HL-60 (cell line): Measurements from ENCODE around the gene RAE1.
A peak's percentile ranks its signal among the peaks of the same experiment; 100 is the strongest.

Source experiments
- DNase-seq, 2 experiments: peaks; one replicate each; pipeline ENCODE4 v3.0.0-alpha.2; 2010 to 2020; ENCODE audit warnings: low read depth in 1 of 2, low spot score in 1 of 2
- H3K27ac ChIP-seq: fragments of 250-450 bp; sonication (Bioruptor Pico); replicated peaks from 2 replicates; pipeline ENCODE4 v1.5.1; 2020; ENCODE audit warnings: mild to moderate bottlenecking, moderate library complexity
- H3K27me3 ChIP-seq: fragments of 250-450 bp; sonication (Bioruptor Pico); 2 replicates; pipeline ENCODE4 v1.5.1; 2021; ENCODE audit warnings: mild to moderate bottlenecking, moderate library complexity; ENCODE audit not compliant: insufficient read depth, poor library complexity, severe bottlenecking
- H3K4me3 ChIP-seq: replicated peaks from 2 replicates; pipeline ENCODE4 v1.5.1; 2011; ENCODE audit warnings: mild to moderate bottlenecking, control low read depth, low read length; ENCODE audit not compliant: insufficient read depth
- GABPA ChIP-seq: IDR thresholded peaks from 2 replicates; pipeline ENCODE4 v1.6.1; 2012; ENCODE audit warnings: low read depth
- POLR2AphosphoS5 ChIP-seq: IDR thresholded peaks from 2 replicates; pipeline ENCODE4 v1.6.1; 2012; ENCODE audit warnings: low read depth
- SPI1 ChIP-seq: IDR thresholded peaks from 2 replicates; pipeline ENCODE4 v1.6.1; 2012; ENCODE audit warnings: low read depth, mild to moderate bottlenecking, borderline replicate concordance
- TF ChIP-seq, protein P1 (sequence below): IDR thresholded peaks from 2 replicates; pipeline ENCODE4 v1.6.1; 2012; ENCODE audit warnings: low read depth; ENCODE audit not compliant: insufficient replicate concordance
- TF ChIP-seq, protein P2 (sequence below): IDR thresholded peaks from one replicate; pipeline ENCODE4 v1.5.1; 2011; ENCODE audit warnings: low read length, control low read depth, inconsistent platforms; ENCODE audit not compliant: insufficient read depth

The RAE1 gene

GRCh38 chr20:57403216-57403615, 52.2 kb downstream of the RAE1 start:
- Histone ChIP-seq H3K27me3 (no peaks in the 10 kb centered on the region), H3K4me3 (no peak overlapping the region), H3K27ac (peak overlapping the region; percentile 54)
- DNase-seq, result peak in 1 of 2 experiments; percentile 86
- no peak for TF ChIP-seq SPI1
- TF ChIP-seq, protein P1, sequence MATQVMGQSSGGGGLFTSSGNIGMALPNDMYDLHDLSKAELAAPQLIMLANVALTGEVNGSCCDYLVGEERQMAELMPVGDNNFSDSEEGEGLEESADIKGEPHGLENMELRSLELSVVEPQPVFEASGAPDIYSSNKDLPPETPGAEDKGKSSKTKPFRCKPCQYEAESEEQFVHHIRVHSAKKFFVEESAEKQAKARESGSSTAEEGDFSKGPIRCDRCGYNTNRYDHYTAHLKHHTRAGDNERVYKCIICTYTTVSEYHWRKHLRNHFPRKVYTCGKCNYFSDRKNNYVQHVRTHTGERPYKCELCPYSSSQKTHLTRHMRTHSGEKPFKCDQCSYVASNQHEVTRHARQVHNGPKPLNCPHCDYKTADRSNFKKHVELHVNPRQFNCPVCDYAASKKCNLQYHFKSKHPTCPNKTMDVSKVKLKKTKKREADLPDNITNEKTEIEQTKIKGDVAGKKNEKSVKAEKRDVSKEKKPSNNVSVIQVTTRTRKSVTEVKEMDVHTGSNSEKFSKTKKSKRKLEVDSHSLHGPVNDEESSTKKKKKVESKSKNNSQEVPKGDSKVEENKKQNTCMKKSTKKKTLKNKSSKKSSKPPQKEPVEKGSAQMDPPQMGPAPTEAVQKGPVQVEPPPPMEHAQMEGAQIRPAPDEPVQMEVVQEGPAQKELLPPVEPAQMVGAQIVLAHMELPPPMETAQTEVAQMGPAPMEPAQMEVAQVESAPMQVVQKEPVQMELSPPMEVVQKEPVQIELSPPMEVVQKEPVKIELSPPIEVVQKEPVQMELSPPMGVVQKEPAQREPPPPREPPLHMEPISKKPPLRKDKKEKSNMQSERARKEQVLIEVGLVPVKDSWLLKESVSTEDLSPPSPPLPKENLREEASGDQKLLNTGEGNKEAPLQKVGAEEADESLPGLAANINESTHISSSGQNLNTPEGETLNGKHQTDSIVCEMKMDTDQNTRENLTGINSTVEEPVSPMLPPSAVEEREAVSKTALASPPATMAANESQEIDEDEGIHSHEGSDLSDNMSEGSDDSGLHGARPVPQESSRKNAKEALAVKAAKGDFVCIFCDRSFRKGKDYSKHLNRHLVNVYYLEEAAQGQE, result no peak
- TF ChIP-seq POLR2AphosphoS5, result no peak
- TF ChIP-seq GABPA, result no peak
- TF ChIP-seq, protein P2, sequence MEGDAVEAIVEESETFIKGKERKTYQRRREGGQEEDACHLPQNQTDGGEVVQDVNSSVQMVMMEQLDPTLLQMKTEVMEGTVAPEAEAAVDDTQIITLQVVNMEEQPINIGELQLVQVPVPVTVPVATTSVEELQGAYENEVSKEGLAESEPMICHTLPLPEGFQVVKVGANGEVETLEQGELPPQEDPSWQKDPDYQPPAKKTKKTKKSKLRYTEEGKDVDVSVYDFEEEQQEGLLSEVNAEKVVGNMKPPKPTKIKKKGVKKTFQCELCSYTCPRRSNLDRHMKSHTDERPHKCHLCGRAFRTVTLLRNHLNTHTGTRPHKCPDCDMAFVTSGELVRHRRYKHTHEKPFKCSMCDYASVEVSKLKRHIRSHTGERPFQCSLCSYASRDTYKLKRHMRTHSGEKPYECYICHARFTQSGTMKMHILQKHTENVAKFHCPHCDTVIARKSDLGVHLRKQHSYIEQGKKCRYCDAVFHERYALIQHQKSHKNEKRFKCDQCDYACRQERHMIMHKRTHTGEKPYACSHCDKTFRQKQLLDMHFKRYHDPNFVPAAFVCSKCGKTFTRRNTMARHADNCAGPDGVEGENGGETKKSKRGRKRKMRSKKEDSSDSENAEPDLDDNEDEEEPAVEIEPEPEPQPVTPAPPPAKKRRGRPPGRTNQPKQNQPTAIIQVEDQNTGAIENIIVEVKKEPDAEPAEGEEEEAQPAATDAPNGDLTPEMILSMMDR, result no peak

- TF ChIP-seq GABPA (no peak), SPI1 (no peak), POLR2AphosphoS5 (no peak)
- TF ChIP-seq, protein P2, result no peak
- TF ChIP-seq, protein P1, result no peak
- H3K4me3 ChIP-seq, result no peak overlapping the region
- DNase-seq, result no peak
- H3K27ac ChIP-seq, result no peak overlapping the region
- H3K27me3 ChIP-seq, result no peaks in the 10 kb centered on the region
Observed at GRCh38 chr20:57404006-57404405, 53.0 kb downstream of the RAE1 start.

GRCh38 chr20:57404419-57405072, 53.5 kb downstream of the RAE1 start:
- Histone ChIP-seq H3K27me3 (no peaks in the 10 kb centered on the region), H3K27ac (no peak overlapping the region), H3K4me3 (no peak overlapping the region)
- no peak for DNase-seq
- TF ChIP-seq SPI1, result no peak
- TF ChIP-seq, protein P1, result no peak
- TF ChIP-seq GABPA, result no peak
- TF ChIP-seq, protein P2, result no peak
- TF ChIP-seq POLR2AphosphoS5, result no peak
